Measurements from ENCODE around the gene GHDC.
"Not testable (repeated sequence)": the region's sequence is repeated elsewhere in the genome, so short reads cannot be mapped to it uniquely, and the experiment has no call there.

The GHDC gene

DNA sequence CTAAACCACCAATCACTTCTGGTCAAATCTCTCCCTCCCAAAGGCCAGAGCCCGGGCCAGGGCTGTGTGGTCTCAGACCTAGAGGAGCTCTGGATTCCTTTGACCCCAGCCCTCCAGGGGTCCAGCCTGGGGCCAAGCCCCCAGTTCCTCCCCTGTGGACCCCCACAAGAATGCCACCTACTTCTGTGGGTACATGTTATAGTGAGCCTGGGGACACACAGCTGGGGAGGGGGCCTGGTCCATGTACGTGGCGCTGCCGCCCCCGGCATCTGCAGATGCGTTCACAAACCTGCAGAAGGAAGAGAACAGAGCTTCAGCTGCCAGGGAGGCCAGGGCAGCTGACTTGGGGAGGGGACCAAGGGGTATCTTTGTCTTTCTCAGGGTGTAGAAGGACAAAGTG is 7.9 kb upstream of the GHDC start:
- no peak for DNase-seq

DNA sequence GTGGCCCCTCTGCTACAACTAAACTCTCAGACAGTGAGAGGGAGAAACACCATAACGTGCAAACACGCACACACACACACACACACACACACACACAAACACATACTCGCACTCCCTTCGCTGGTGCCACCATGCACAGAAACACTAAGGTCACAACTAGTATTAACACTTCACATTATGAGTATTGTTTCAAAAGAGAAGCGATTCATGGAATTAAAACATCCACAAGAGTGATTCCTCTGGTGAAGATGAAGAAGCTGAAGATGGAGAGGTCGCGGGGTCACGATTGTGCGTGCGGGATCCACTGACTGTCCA is 7.1 kb upstream of the GHDC start:
- DNase-seq: no peak

GRCh38 chr17:42200706-42201457 is 6.6 kb upstream of the GHDC start:
- no peak for DNase-seq

DNA sequence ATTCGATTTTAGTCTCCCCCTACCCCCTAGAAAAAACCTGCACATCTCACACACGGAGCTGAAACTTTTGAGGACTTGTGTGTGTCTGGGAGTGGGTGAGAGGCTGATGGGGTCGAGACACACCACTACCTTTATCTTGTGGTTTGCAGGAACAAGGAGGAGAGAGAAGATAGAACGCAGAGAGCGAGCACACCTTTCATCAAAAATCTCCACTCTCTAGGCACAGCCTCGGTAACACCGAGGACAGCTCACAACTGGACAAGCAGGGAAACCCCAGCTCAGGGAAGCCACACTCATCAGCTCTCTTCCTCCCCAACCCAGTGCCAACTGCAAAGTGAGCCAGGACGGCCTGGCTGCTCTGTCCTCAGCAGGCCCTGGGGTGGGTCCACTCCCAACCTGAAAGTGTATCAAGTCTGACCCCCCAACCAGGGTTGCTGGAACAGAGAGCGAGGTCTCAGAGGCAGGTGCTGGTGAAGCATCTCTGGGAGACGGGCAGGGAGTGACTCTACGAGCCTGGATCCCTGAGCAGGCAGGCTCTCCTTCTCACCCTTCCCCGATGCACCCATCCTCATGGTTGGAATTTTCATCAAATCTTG is 5.2 kb upstream of the GHDC start:
- no peak for DNase-seq

GRCh38 chr17:42198897-42199296 is 4.6 kb upstream of the GHDC start:
- no peak for DNase-seq

DNA sequence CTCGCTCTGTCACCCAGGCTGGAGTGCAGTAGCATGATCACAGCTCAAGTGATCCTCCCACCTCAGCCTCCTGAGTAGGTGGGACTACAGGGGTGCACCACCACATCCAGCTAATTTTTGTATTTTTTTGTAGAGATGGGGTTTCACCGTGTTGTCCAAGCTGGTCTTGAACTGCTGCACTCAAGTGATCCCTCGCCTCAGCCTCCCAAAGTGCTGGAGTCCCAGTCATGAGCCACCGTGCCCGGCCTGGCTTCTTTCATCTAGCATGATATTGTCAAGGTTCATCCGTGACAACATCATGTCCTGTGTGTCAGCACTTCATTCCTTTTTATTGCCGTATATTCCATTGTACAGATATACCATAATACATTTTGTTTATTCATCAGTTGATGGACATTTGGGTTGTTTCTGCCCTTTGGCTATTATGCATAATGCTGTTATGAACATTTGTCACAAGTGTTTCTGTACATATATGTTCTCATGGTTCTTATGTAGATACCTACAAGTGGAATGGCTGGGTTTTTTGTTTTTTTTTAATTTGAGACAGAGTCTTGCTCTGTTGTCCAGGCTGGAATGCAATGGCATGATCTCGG is 3.4 kb upstream of the GHDC start:
- no peak for DNase-seq

GRCh38 chr17:42193216-42193968 is 902 bp downstream of the GHDC start:
- no peak for DNase-seq

GRCh38 chr17:42192189-42193126 is 1.8 kb downstream of the GHDC start:
- no peak for DNase-seq

GRCh38 chr17:42191275-42191608 is 3.1 kb downstream of the GHDC start:
- DNase-seq: no peak

- DNase-seq: no peak
These were observed 3.6 kb downstream of the GHDC start for GRCh38 chr17:42190491-42191274.

DNA sequence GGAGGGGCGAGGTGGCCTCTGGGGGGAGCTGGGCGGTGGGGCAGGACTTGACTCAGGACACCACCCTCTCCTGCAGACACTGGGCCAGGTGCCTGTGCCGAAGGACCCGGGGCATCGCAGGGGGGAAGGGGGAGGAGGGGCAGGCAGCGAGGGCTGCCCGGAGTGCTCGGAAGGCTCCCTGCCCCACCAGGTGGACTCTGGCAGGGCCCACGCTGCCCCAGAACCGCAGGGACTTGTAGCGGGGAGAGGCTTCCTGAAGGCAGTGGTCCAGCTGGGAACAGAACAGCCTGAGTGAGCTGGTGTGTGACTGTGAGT is 4.7 kb downstream of the GHDC start:
- no peak for DNase-seq

GRCh38 chr17:42188749-42189650 is 5.3 kb downstream of the GHDC start:
- DNase-seq: no peak

DNA sequence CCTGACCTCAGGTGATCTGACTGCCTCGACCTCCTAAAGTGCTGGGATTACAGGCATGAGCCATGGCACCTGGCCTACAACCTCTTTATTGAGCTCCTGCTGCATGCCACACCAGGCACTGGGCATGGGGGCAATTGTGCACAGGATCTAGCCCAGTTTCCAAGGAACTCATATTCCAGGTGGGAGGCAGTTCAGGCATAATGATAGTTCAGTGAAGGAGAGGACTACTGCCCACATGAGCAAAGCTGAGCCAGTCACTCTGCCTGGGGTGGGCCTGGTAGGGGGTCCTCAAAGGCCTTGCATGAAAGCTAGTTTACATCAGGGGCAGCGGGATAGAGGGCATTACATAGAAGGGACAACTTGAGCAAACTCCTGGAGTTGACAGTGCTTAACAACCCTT is 6.5 kb downstream of the GHDC start:
- no peak for DNase-seq

- DNase-seq: not testable (repeated sequence)
These were observed 8.1 kb downstream of the GHDC start for GRCh38 chr17:42186191-42186590.

GRCh38 chr17:42185621-42185930 is 8.7 kb downstream of the GHDC start:
- no peak for DNase-seq

DNA sequence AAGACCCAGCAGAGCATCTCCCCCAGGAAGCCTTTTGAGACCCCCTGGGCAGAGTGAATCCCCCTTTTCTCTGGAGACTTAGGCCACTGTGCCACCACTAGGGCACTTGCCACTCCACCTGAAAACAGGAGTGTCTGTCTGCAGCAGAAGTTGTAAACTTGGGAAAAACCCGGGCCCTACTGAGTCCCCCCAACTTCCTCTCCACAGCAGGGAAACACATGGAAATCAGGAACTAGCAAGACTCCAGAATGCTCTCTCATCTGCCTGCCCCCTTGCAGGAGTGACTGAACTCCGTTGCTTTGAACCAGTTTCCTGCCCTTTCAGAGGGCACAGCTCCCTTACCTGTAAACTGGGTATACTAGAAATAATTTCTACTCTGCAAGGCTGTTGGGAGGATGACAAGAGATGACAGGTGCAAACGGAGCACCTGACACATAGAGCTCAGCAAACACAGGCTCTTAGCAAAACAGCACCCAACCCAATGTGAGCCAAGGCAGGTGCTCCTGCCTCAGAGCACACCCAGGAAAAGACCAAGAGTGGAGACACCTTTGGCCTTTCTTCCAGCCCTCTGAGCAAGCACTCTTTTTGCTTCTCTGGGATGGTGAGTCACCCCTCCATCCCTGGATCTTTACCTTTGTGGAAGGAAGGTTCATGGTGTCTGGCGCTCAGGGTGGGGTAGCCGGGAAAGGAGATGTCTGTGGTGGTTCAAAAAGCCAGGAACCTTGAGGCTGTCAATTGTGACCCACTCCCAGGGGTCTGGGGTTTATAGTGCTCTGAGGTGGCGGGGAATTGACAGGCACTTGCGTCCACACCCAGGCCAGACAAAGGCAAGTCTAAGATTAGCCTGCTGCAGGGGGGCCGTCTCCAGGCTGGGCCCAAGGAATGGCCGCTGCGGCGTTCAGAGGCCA is 9.3 kb downstream of the GHDC start, which contains the start of gene HCRT:
Gene HCRT (minus strand): TSS at position 740 of the 908 bp plus-strand sequence. CDS start 87 bp downstream, at position 653.
- peak; percentile 34 to 37 for DNase-seq

GRCh38 chr17:42183741-42184711 is 10.3 kb downstream of the GHDC start:
- peak; percentile 63 to 75 for DNase-seq

DNA sequence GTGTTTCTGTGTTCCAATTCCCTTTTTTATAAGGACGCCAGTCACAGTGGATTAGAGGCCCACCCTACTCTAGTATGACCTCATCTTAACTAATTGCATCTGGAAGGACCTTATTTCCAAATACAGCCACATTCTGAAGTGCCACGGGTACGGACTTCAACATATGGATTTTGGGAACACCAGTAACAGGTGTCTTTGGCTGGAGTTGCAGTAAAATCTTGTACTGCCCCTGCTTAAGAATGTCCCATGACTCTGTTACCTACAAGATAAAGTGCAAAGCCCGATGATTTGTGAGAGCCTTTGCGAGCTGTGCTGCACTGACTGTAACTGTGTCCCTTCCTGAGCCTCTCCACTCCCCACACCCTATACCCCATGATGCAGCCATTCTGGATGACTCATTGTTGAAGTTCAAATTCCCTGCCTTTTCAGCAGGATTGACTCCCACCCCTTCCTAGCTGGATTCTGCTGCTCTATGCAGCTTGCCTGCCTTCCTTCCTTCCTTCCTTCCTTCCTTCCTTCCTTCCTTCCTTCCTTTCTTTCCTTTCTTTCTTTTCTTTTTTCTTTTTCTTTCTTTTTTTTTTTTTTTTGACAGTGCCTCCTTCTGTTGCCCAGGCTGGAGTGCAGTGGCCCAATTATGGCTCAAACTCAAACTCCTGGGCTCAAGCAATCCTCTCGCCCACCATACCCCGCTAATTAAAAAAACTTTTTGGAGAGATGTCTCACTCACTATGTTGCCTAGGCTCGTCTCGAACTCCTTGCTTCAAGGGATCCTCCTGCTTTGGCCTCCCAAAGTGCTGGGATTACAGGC is 11.2 kb downstream of the GHDC start:
- DNase-seq: peak in 1 of 2 experiments; percentile 14
